Esophagus muscularis mucosa (tissue), 4 donors: ENCODE data around the gene MBTPS1. TPM values are rescaled to one million over a fixed set of nuclear protein-coding genes. Genes with fewer than 3 reads are reported as not detected.

Source experiments
- DNase-seq: peaks from one replicate; pipeline ENCODE4 v3.0.0-alpha.2; 2017; ENCODE audit errors: extremely low spot score
- H3K27ac ChIP-seq, 4 donors: fragments of 200-600 bp; sonication (generic); replicated peaks in 1 of 4; 1 replicate in 3 of 4; 2 replicates in 1 of 4; pipeline ENCODE4 v1.5.1; 2016 to 2019; ENCODE audit warnings: mild to moderate bottlenecking in 1 of 4
- H3K27me3 ChIP-seq, 4 donors: fragments of 200-600 bp; sonication (generic); one replicate each; pipeline versions ENCODE4 v1.5.1 to v1.6.0; 2016 to 2019
- H3K36me3 ChIP-seq, 4 donors: fragments of 200-600 bp; sonication (generic); one replicate each; pipeline ENCODE4 v1.5.1; 2016 to 2019
- H3K4me1 ChIP-seq, 4 donors: fragments of 200-600 bp; sonication (generic); one replicate each; pipeline ENCODE4 v1.5.1; 2016 to 2019
- H3K4me3 ChIP-seq, 4 donors: fragments of 200-600 bp; sonication (generic); 1 replicate in 2 of 4; 2 replicates in 2 of 4; pipeline ENCODE4 v1.5.1; 2016 to 2019; ENCODE audit warnings: mild to moderate bottlenecking in 4 of 4, moderate library complexity in 1 of 4
- H3K9me3 ChIP-seq, 4 donors: fragments of 200-600 bp; sonication (generic); 1 replicate in 3 of 4; 2 replicates in 1 of 4; pipeline ENCODE4 v1.5.1; 2016 to 2019
- CTCF ChIP-seq, 3 experiments: fragments of 200-600 bp in 2 of 3; fragments of 450-650 bp in 1 of 3; sonication (generic) in 2 of 3; IDR thresholded peaks; one replicate each; pipeline ENCODE4 v1.5.1; 2017 to 2019; ENCODE audit warnings: antibody characterized with exemption in 3 of 3, mild to moderate bottlenecking in 2 of 3, moderate library complexity in 1 of 3
- EP300 ChIP-seq: sonication (generic); formaldehyde crosslinking; IDR thresholded peaks from one replicate; pipeline ENCODE4 v1.6.1; 2017; ENCODE audit warnings: antibody characterized with exemption
- POLR2A ChIP-seq: fragments of 450-650 bp; IDR thresholded peaks from one replicate; pipeline ENCODE4 v1.6.1; 2017; ENCODE audit warnings: antibody characterized with exemption, moderate library complexity, mild to moderate bottlenecking, low read depth
- POLR2AphosphoS5 ChIP-seq, 2 donors: sonication (generic); formaldehyde crosslinking; IDR thresholded peaks; one replicate each; pipeline ENCODE4 v1.6.1; 2017; ENCODE audit warnings: antibody characterized with exemption in 2 of 2
- WGBS: methylation state at CpG from one replicate; pipeline ENCODE4 v1.1.5; 2018; 5-methylcytosine and 5-hydroxymethylcytosine counted together
- intact Hi-C: fragments of 100-400 bp; cut with DNase I; formaldehyde crosslinking; loops from one replicate; pipeline ENCODE4 v1.15.1; 2023
- total RNA-seq, 4 donors: library from RNA; depleted of rRNA; stranded (reverse); fragments of >200 nt; gene quantifications; one replicate each; pipeline versions ENCODE4 v1.1.0 to v1.2.1, GENCODE V29; 2016

The MBTPS1 gene
- total RNA-seq, 4 donors from 2014 or later = 72.4 to 86.6 (median 82.6) TPM

GRCh38 chr16:84068783-84069462, 47.8 kb downstream of the MBTPS1 start:
- intact Hi-C loops = loop anchor here (10.0 kb wide), 1 partner anchor 144 kb away; no protein-coding TSS in a partner anchor
- no peaks in the 10 kb centered on the region for H3K27me3 ChIP-seq
- 84% methylated on average over 13 of the region's 13 CpGs for WGBS
- H3K9me3 ChIP-seq = no peaks in the 10 kb centered on the region
- H3K4me3 ChIP-seq = no peak overlapping the region
- H3K27ac ChIP-seq = no peak overlapping the region
- H3K4me1 ChIP-seq = no peaks in the 10 kb centered on the region
- peaks cover 54 to 100% (median 96%) of the 10 kb centered on the region in 4 donors for H3K36me3 ChIP-seq
- no peak for DNase-seq
- TF ChIP-seq POLR2A = no peak
- TF ChIP-seq CTCF (IDR thresholded peaks at IDR 0.05) = no peak
- TF ChIP-seq EP300 = no peak
- TF ChIP-seq POLR2AphosphoS5 (IDR thresholded peaks at IDR 0.05) = no peak

- 93% methylated on average over 7 of the region's 8 CpGs for WGBS
- TF ChIP-seq CTCF (IDR thresholded peaks at IDR 0.05) = no peak
- no peak for TF ChIP-seq EP300
- TF ChIP-seq POLR2A = no peak
- no peak for TF ChIP-seq POLR2AphosphoS5 (IDR thresholded peaks at IDR 0.05)
- Histone ChIP-seq H3K27me3 (no peaks in the 10 kb centered on the region), H3K27ac (no peak overlapping the region), H3K9me3 (no peaks in the 10 kb centered on the region), H3K36me3 (peaks cover 52 to 100% (median 93%) of the 10 kb centered on the region in 4 donors), H3K4me1 (peaks cover 0 to under 1% (median 0%) of the 10 kb centered on the region in 4 donors), H3K4me3 (no peak overlapping the region)
- DNase-seq = no peak
- intact Hi-C loops = loop anchor here (10.0 kb wide), 1 partner anchor 143 kb away; no protein-coding TSS in a partner anchor
These were observed 48.7 kb downstream of the MBTPS1 start for GRCh38 chr16:84068041-84068440.

DNA sequence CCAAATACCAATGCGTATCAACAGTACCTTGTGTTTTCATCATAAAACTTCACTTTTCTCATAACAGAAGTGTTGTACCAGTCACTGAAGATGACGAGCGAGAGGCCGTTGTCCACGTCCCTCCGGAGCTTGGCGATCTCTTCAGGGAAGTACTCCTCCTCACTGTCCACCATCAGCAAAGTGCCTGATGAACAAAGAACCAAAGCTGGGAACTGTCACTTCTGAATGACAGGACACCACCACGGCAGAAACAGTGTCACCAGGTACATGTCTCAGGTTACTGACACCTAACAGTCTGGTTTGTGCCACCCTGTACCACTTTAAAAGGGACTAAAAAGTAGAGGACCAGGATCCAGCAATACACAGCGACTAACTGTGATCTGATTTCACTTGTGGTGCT, 49.1 kb downstream of the MBTPS1 start:
- 89% methylated on average over 9 of the region's 9 CpGs for WGBS
- intact Hi-C loops = loop anchor here (10.0 kb wide), 1 partner anchor 143 kb away; no protein-coding TSS in a partner anchor
- H3K4me3 ChIP-seq = no peak overlapping the region
- DNase-seq = no peak
- H3K27me3 ChIP-seq = no peaks in the 10 kb centered on the region
- H3K27ac ChIP-seq = no peak overlapping the region
- no peaks in the 10 kb centered on the region for H3K9me3 ChIP-seq
- peaks cover 0 to 4% (median 2%) of the 10 kb centered on the region in 4 donors for H3K4me1 ChIP-seq
- H3K36me3 ChIP-seq = peaks cover 52 to 100% (median 93%) of the 10 kb centered on the region in 4 donors
- TF ChIP-seq EP300 (no peak), CTCF (IDR thresholded peaks at IDR 0.05) (no peak), POLR2A (no peak), POLR2AphosphoS5 (IDR thresholded peaks at IDR 0.05) (no peak)

GRCh38 chr16:84065536-84066132, 51.1 kb downstream of the MBTPS1 start:
- H3K36me3 ChIP-seq = peaks cover 66 to 100% (median 94%) of the 10 kb centered on the region in 4 donors
- 37% methylated on average over 12 of the region's 12 CpGs for WGBS
- no peak for DNase-seq
- H3K9me3 ChIP-seq = no peaks in the 10 kb centered on the region
- intact Hi-C loops = loop anchor here (10.0 kb wide), 1 partner anchor 141 kb away; no protein-coding TSS in a partner anchor
- no peak overlapping the region for H3K4me3 ChIP-seq
- H3K27ac ChIP-seq = no peak overlapping the region
- peak; percentile 62 to 68 (median 63) for TF ChIP-seq CTCF (IDR thresholded peaks at IDR 0.05)
- TF ChIP-seq EP300 = no peak
- no peaks in the 10 kb centered on the region for H3K27me3 ChIP-seq
- H3K4me1 ChIP-seq = peaks cover 0 to 9% (median 4%) of the 10 kb centered on the region in 4 donors
